COLO668 (cell line): Measurements from ENCODE around the gene OR1E2.
"Not testable (repeated sequence)": the region's sequence is repeated elsewhere in the genome, so short reads cannot be mapped to it uniquely, and the experiment has no call there.

Experiments used
- DNase-seq: peaks from one replicate; lab custom pipeline; 2025; ENCODE audit not compliant: unreplicated experiment; lab: John Stamatoyannopoulos, UW

OR1E2 gene

DNA sequence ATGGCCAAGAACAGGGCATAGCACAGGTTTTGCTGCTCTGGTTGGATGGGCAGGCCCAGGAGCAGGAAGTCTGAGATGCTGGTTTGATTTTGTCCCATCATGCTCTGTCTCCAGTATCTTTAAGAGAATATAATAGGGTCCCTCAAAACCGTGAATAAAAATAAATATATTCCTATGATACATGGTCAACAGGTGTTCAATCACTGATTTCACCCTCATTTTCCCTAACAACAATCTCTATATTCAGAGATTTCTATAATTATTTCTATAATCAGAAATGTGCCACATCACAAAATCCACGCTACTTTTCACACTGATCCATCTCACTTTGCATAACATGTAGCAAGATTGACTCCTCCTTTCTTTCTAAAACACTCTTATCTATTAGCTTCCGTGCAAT lies at the start of gene OR1E2:
Gene OR1E2 (minus strand): TSS at position 101 of the 400 bp plus-strand sequence. CDS start 0 bp downstream, at position 101.
- DNase-seq, result no peak

DNA sequence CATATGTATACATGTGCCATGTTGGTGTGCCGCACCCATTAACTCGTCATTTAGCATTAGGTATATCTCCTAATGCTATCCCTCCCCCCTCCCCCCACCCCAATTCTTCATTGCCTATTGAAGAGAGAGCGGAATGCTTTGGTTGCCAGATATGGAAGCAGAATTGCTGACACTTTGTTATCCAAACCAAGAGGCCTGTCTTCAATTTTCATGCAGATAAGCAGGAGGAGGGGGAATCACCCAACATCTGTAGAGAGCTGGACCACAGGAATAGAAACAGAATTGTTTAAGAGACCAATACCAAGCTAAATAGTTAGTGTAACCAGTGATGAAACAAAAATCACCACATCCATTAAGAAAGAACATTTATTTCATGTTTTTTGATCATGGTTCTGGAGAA lies 49.2 kb upstream of the OR1E2 start:
- DNase-seq, result no peak

DNA sequence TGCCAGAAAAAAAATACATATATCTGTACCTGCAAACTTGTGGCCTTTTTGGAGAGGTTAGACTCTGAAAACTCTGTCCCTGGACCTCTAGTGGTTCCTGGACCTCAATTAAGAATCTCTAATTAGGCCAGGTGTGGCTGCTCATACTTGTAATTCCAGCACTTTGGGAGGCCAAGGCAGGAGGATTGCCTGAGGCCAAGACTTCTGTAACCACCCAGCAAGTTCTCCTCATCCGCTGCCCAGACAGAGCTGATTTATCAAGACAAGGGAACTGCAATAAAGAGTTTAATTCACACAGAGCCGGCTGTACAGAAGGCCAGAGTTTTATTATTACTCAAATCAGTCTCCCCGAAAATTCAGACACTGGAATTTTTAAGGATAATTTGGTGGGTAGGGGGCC lies 46.3 kb upstream of the OR1E2 start:
- no peak for DNase-seq

DNA sequence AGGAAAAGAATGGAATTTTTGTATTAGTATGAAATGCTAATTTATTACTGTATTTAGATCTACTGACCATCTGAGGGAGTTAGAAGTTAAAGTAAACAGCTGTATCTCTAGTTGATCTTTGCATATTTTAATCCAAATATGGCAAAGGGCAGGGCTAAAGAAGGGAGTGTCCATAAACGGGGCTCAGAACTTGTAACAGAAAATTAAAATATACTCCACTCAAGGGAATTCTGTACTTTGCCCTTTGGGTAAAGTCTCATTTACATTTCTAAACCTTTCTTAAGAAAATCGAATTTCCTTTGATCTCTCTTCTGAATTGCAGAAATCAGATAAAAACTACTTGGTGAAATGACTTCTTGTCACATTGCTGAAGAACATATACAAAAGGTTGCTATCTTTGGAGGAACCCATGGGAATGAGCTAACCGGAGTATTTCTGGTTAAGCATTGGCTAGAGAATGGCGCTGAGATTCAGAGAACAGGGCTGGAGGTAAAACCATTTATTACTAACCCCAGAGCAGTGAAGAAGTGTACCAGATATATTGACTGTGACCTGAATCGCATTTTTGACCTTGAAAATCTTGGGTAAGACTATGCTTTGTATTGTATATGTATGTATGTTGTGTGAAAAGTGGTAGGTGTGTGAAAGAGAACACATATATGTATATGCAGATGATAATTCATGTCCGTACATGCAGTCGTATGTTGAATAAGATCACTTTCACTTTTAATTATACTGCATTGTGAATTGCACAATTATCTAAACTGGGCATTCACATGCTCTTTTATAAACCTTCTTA lies 42.4 kb upstream of the OR1E2 start, which contains the start of gene ASPA:
Gene ASPA (plus strand): TSS at position 186 of the 799 bp plus-strand sequence. CDS start 163 bp downstream, at position 349.
- no peak for DNase-seq

DNA sequence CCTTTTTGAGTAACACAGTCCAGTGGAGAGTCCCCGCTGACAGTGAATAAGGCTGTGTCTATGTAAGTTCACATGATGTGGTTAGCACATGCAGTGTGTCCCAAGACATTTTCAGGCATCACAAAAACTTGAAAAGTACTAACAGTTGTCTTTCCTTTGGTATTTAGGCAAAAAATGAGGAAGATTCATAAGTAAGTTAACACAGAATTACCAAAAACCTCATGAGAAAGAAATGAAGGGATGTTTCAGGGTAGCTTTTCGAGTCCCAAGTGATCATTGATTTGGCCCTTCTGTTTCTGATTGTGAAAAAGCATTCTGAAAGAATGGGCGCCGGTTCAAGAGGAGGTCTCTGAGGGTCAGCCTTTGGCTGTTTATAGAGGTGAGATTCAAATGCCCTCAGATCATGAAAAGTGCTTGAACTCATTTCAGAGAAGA lies 41.6 kb upstream of the OR1E2 start:
- DNase-seq, result no peak

DNA sequence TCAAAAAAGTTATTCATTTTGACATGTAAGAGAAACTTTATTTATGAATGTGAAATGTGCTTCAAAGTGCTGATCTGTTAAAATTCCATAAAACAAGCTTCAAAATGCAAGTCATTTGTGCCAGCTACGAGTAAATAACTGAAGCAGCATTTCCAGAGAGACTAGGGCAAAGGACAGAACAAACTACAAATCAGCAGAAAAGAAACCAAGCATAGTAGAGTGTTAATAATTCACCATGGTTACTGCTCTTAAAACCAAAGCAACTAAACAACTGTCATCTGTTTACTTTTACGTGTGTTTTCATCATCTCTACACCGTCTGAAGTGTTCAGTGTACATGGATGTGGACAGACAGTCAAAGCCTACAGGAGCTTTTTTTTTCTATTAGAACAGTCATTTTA lies 40.6 kb upstream of the OR1E2 start:
- no peak for DNase-seq

- DNase-seq, result no peak
These were observed 38.5 kb upstream of the OR1E2 start for GRCh38 chr17:3472137-3472536.

DNA sequence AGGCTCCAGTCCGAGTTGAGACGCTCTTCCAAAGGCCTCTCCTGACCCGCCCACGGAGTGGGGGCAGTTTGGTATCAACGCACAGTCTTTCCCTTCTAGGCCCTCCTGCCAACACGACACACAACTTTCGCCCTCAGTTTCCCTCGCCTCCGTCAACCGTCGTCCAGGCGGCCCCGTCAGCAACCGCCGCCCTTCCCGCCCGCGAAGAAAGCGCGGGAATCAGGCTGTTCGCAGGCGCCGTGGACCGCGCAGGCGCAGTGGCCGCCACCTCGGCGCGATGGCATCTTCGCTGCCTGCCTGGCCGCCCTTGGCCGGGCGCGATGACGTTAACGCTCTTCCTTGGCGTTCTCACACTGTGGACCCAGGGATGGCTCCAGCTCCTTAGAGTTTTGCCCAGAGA lies 38.0 kb upstream of the OR1E2 start, which contains the start of gene SPATA22:
Gene SPATA22 (minus strand): TSS at position 221 of the 400 bp plus-strand sequence. CDS start 2,494 bp downstream, outside the sequence.
- DNase-seq, result no peak

- no peak for DNase-seq
These were observed 35.9 kb upstream of the OR1E2 start for GRCh38 chr17:3469529-3469928.

DNA sequence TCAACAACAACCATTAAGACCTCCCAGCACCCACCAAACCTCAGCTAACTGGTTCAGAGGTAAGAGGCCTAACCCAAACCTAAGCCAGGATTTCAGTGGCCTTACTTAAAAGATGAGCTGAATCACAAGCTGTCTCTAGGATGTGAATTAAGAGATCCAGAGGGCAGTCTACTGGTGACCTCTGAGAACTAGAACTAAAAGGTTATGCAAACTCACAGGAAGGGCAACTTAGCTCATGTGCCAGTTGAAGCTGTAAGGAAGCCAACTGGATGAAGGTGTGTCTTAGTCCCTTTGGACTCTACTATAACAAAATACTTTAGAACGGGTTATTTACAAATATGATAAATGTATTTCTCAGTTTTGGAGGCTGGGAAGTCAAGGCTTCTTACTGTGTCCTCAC lies 32.7 kb upstream of the OR1E2 start:
- not testable (repeated sequence) for DNase-seq

DNA sequence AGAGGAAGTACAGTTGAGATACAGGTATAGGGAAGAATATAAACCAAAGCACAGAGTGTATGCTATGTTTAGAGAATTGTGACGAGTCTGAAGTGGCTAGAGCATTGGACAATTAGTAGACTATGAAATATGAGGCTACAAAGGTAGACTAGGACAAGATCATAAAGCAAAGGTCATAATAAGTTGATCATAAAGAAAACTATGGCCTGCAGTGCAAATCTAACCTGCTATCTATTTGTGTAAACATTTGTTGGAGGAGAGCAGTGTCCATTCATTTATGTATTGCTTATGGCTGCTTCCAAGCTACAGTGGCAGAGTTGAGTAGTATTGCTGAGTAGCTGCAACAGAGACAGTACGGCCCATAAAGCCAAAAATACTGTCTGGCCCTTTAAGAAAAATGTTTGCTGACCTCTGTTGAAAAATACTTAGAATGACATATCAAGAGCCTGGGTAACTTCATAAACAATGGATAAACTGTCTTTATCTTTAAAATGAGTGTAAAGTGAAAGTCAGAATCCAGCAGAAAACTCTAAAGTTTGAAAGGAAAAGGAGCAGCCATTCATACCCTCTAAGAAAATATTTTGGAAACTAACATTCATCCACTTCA lies 14.5 kb upstream of the OR1E2 start:
- no peak for DNase-seq

- no peak for DNase-seq
These were observed 14.0 kb upstream of the OR1E2 start for GRCh38 chr17:3447625-3448024.

DNA sequence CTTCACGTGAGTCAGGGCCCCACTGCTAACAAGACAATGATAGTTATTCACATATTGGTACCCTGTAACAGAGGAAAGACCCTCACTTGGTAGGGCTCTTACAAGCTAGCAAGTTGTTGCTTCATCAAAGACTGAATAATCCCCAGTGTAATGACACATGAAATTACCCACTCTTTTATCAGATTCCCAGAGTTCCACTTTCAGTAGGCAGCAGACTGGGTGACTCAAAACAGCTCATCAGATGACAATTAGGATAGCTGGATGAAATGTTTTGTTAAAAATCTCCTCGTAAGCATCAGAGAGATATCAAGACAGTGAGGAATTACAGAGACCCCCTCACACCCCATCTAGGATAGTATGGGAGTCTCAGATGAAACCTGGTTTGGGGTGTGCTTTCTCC lies 6.8 kb upstream of the OR1E2 start:
- no peak for DNase-seq

- no peak for DNase-seq
These were observed 4.7 kb upstream of the OR1E2 start for GRCh38 chr17:3438368-3438767.

DNA sequence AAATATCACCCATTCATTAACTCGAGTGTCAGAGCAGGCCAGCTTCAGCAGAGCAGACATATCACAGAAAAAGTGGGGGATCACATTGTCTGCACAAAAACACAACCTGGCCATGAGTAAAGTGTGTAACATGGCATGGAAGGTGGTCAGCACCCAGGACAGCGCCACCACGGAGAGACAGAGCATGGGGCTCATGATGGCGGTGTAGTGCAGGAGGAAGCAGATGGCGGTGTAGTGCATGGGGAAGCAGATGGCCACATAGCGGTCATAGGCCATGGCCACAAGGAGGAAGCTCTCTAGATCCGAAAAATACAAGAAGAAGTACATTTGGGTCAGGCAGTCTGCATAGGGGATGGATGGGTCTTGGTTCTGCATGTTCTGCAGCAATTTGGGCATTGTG lies 426 bp downstream of the OR1E2 start:
- DNase-seq, result not testable (repeated sequence)

GRCh38 chr17:3418222-3418621 lies 15.4 kb downstream of the OR1E2 start:
- no peak for DNase-seq

- DNase-seq, result no peak
These were observed 18.0 kb downstream of the OR1E2 start for GRCh38 chr17:3415610-3416009.

DNA sequence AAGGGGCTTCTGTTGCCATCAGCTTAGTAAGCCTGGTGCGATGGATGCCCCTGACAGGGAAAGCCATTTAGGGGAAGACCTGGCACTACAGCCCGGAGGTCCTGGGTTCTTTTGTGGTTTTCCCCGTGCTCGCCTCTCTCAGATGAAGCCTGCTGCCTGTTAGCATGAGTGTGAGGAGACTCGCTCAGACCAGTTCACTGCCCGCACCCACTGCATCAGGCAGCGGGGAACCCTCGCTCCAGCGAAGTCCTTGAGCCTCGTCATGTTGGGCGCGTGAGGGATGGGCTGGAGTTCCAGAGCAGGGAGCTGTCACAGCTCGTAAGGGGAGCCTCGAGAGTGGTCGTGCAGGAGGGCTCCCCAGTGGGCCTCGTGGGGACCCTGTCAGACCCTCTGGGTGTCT lies 21.4 kb downstream of the OR1E2 start:
- DNase-seq, result not testable (repeated sequence)

DNA sequence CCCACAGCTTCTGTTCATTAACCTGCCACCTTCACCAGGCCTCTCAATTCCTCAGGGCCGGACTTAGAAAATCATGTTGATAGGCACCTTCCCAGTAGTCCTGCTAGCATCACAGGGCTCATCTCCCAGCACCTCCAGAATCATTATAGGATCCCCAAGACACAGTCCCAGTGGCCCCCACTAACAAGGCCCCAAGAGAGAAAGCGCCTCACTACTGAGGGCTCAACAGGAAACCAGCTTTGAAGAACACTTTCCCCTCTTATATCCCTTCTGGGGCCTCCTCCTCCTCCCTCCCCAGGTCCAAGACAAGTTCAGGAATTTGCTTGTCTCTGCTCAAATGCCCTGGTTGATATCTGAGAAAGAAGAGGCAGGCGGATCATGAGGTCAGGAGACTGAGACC lies 22.6 kb downstream of the OR1E2 start, which contains the start of gene OR3A3:
Gene OR3A3 (plus strand): TSS at position 301 of the 400 bp plus-strand sequence.
- DNase-seq, result no peak

- not testable (repeated sequence) for DNase-seq
These were observed 29.8 kb downstream of the OR1E2 start for GRCh38 chr17:3403856-3404255.

DNA sequence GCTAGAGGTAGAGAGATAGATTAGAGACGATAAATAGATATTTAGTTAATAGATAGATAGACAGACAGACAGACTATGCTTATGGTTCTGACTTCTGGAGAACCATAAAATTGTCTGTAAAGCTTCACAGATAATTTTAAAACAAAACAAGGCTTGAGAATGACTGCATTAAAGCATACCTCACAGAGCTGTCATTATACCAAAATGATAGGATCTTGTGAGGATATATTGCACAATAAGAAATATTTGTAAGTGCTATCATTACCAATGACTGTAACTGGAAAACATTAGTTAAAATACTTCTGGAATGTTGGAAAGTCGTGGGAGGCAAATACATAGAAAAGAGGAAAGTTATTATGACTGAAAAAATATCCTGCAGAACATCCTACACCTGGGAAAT lies 31.9 kb downstream of the OR1E2 start:
- no peak for DNase-seq

- DNase-seq, result no peak
These were observed 33.6 kb downstream of the OR1E2 start for GRCh38 chr17:3400055-3400454.
